ENCODE results near the gene R3HDM2.
A peak's percentile ranks its signal among the peaks of the same experiment; 100 is the strongest.
"Not testable (repeated sequence)": the region's sequence is repeated elsewhere in the genome, so short reads cannot be mapped to it uniquely, and the experiment has no call there.

Gene R3HDM2

DNA sequence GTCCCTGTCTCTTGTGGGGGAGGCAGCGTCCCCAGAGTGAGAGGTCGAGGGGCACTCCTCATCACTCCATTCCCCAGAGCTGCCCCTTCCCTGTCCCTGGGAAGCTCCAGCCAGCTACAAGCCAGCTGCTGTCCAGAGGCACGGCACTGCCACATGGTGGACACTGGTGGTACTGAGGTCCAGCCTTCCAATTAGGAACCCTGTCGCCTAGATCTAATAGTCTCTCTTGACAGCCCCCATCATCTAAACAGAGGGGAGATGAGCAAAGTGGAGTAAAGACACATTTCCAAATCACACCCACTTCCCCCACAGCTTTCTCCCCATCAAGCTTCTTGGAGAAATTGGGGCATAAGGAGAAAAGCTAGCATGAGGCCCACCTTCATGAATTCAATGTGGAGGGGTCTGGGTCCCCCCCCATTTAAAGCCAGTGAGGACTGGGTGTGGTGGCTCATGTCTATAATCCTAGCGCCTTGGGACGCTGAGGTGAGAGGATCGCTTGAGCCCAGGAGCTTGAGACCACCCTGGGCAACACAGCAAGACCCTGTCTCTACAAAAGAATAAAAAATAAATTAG is 22.2 kb upstream of the R3HDM2 start:
- DNase-seq (ENCODE audit: low spot score) = peak; percentile 78

GRCh38 chr12:57452181-57452936 is 21.5 kb upstream of the R3HDM2 start:
- peak; percentile 75 for DNase-seq (ENCODE audit: low spot score)

- no peak for DNase-seq (ENCODE audit: low spot score)
Measured at GRCh38 chr12:57451233-57451778, 20.5 kb upstream of the R3HDM2 start.

DNA sequence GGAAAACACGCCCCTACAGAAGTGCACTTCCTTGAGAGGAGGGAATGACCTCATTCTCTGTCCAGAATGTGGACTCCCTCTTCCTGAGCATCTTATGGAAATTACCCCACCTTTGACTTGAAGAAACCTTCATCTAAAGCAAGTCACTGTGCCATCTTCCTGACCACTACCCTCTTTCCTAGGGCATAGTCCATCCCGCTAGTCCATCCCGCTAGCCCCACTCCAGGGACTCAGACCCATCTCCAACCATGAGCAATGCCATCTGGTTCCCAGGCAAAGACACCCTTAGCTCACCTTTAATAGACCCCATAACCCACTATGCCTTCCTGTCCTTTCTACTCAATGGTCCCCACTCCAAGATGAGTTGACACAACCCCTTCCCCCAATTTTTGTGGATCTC is 19.2 kb upstream of the R3HDM2 start:
- no peak for DNase-seq (ENCODE audit: low spot score)

- no peak for DNase-seq (ENCODE audit: low spot score)
Measured at GRCh38 chr12:57449375-57449774, 18.5 kb upstream of the R3HDM2 start.

- DNase-seq (ENCODE audit: low spot score) = no peak
Measured at GRCh38 chr12:57448669-57449068, 17.8 kb upstream of the R3HDM2 start.

GRCh38 chr12:57446292-57446960 is 15.6 kb upstream of the R3HDM2 start:
- DNase-seq (ENCODE audit: low spot score) = no peak

DNA sequence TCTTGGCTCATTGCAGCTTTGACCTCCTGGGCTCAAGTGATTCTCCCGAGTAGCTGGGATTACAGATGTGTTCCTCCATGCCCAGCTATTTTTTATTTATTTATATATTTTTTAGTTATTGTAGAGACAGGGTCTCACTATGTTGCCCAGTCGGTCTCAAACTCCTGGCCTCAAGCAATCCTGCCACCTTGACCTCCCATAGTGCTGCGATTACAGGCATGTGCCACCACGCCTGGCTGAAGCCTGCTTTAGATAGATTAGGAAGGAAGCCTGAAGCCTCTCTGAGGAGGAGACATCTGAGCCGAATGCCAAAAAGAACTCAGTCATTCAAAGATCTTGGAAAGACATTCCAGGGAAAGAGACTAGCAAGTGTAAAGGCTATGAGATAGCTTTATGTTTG is 13.9 kb upstream of the R3HDM2 start:
- no peak for DNase-seq (ENCODE audit: low spot score)

DNA sequence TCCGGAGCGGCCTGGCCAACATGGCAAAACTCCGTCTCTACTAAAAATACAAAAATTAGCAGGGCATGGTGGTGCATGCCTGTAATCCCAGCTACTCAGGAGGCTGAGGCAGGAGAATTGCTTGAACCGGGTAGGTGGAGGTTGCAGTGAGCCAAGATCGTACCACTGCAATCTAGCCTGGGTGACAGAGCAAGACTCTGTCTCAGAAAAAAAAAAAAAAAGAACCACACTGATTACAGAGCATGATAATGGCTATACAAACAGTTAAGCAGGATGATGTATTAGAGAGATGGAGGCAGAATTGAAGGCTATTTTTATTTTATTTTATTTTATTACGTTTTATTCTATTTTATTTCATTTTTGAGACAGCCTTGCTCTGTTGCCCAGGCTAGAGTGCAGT is 13.5 kb upstream of the R3HDM2 start:
- DNase-seq (ENCODE audit: low spot score) = not testable (repeated sequence)

GRCh38 chr12:57441846-57442427 is 11.1 kb upstream of the R3HDM2 start:
- DNase-seq (ENCODE audit: low spot score) = no peak

- DNase-seq (ENCODE audit: low spot score) = not testable (repeated sequence)
Measured at GRCh38 chr12:57441393-57441792, 10.6 kb upstream of the R3HDM2 start.

GRCh38 chr12:57439762-57440266 is 9.0 kb upstream of the R3HDM2 start:
- no peak for DNase-seq (ENCODE audit: low spot score)

GRCh38 chr12:57438400-57438799 is 7.6 kb upstream of the R3HDM2 start:
- DNase-seq (ENCODE audit: low spot score) = no peak

DNA sequence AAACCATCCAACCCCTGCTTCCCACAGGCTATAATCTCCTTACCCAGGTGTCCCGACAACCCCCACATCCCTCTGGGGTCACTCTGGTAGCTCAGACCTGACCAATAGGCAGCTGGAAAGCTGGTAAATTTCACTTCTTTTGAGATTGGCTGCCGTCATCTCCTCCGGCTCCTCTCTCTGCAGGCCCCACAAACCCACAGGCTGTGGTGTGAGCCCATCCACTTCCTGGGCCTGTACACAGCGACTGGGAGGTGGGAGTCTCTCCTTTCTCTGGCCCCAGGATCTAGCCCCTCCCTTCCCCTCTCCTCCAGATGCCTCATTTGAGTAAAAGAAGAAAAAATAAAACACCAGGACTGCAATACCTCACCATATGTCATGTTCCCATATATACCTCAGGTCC is 4.5 kb upstream of the R3HDM2 start:
- no peak for DNase-seq (ENCODE audit: low spot score)

- DNase-seq (ENCODE audit: low spot score) = no peak
Measured at GRCh38 chr12:57434517-57435223, 3.8 kb upstream of the R3HDM2 start, which contains the start of gene INHBC. INHBC (plus strand) TSS chr12:57434784; CDS start chr12:57434887, 103 bp downstream.

- DNase-seq (ENCODE audit: low spot score) = no peak
Measured at GRCh38 chr12:57433370-57433769, 2.5 kb upstream of the R3HDM2 start.

- DNase-seq (ENCODE audit: low spot score) = no peak
Measured at GRCh38 chr12:57431654-57432188, 878 bp upstream of the R3HDM2 start.

- DNase-seq (ENCODE audit: low spot score) = peak; percentile 15
Measured at GRCh38 chr12:57430112-57430930, 522 bp downstream of the R3HDM2 start.

DNA sequence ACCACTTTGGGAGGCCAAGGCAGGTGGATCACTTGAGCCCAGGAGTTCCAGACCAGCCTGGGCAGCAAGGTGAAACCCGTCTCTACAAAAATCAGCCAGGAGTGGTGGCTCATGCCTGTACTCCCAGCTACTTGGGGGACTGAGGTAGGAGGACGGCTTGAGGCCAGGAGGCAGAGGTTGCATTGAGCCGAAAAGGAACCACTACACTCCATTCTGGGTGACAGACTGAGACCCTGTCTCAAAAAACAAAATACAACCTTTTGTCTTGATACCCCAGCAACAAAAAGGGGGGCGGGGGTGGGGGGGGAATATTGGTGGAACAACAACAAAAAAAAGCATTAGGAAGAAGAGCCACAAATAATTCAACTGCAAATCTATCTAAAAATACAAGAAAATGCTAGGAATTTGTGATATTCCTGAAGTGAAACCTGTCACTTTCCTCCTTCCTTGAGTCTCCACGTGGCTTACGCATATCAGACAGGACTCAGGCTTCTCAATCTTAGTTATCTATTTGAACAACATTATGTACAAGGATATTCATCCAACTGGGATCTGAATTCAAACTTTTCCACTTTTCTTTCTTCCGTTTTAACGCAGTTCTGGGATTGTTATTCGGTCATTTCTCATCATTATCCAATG is 1.3 kb downstream of the R3HDM2 start:
- no peak for DNase-seq (ENCODE audit: low spot score)

DNA sequence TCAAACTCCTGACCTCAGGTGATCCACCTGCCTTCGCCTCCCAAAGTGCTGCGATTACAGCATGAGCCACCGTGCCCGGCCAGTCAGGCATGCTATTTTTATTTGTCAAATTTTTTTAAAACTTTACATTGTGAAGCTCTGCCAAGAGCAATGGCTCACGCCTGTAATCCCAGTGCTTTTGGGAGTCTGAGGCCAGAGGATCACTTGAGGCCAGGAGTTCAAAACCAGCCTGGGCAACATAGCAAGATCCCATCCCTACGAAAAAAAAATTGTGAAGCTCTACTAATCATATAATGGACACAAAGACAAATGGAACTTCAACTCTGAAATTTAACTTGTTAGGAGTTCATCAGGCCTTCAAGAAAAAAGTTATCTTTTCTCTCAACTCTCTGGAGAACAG is 1.9 kb downstream of the R3HDM2 start:
- DNase-seq (ENCODE audit: low spot score) = no peak
